Ovary (tissue), 1 donor: ENCODE results near the gene CACUL1.

Experiments
- EP300 ChIP-seq: sonication (generic); formaldehyde crosslinking; IDR thresholded peaks from one replicate; pipeline ENCODE4 v1.6.1; 2017; ENCODE audit warnings: antibody characterized with exemption
- POLR2A ChIP-seq: fragments of 450-650 bp; IDR thresholded peaks from one replicate; pipeline ENCODE4 v1.6.1; 2017; ENCODE audit warnings: antibody characterized with exemption, mild to moderate bottlenecking, moderate library complexity

GRCh38 chr10:118670472-118671124 is 84.2 kb downstream of the CACUL1 start:
- no peak for TF ChIP-seq EP300
- TF ChIP-seq POLR2A = no peak
